Activated CD8-positive, alpha-beta T cell treated with anti-CD3 and anti-CD28 coated beads for 36 hours (primary cell): Measurements from ENCODE around the gene ANO1. TPM values are rescaled to one million over a fixed set of nuclear protein-coding genes. Genes with fewer than 3 reads are reported as not detected.

Source experiments
- ATAC-seq: fragments of 200-7000 bp; cut with Tn5 transposase; one replicate; pipeline ENCODE4 v1.10.0; 2021; ENCODE audit warnings: mild to moderate bottlenecking, moderate library complexity
- CTCF ChIA-PET: fragments of 350-600 bp; sonication (Branson Sonifier 250); formaldehyde crosslinking; loops from one replicate; lab custom pipeline; 2021; ENCODE audit warnings: antibody characterized with exemption; lab: Charles Lee
- POLR2A ChIA-PET: fragments of 350-600 bp; sonication (Branson Sonifier 250); formaldehyde crosslinking; loops from one replicate; lab custom pipeline; 2021; ENCODE audit warnings: antibody characterized with exemption; lab: Charles Lee
- DNase-seq: peaks from one replicate; pipeline ENCODE4 v3.0.0-alpha.2; 2020
- H3K27ac Mint-ChIP-seq: one replicate; pipeline ENCODE4 v1.8.0; 2021; ENCODE audit warnings: mild to moderate bottlenecking, mixed read lengths
- H3K27me3 Mint-ChIP-seq: one replicate; pipeline ENCODE4 v1.8.0; 2021; ENCODE audit warnings: mixed read lengths
- H3K36me3 Mint-ChIP-seq: one replicate; pipeline ENCODE4 v1.8.0; 2021; ENCODE audit warnings: low read depth, mixed read lengths
- H3K4me1 Mint-ChIP-seq: one replicate; pipeline ENCODE4 v1.8.0; 2021; ENCODE audit warnings: low read depth, mixed read lengths
- H3K4me3 Mint-ChIP-seq: one replicate; pipeline ENCODE4 v1.8.0; 2021; ENCODE audit warnings: mild to moderate bottlenecking, moderate library complexity, mixed read lengths
- H3K9me3 Mint-ChIP-seq: one replicate; pipeline ENCODE4 v1.8.0; 2021; ENCODE audit warnings: mixed read lengths
- intact Hi-C: fragments of 100-400 bp; cut with micrococcal nuclease; formaldehyde crosslinking; loops from one replicate; pipeline ENCODE4 v1.10.0; 2022
- total RNA-seq, 2 experiments: library from RNA; stranded (reverse); gene quantifications; one replicate each; pipeline ENCODE4 v1.2.3, GENCODE V29; 2021
- TF ChIP-seq, protein P1 (sequence below): fragments of 200-600 bp; IDR thresholded peaks from one replicate; pipeline ENCODE4 v1.8.0; 2022; ENCODE audit warnings: antibody characterized with exemption, mild to moderate bottlenecking

The ANO1 gene
- total RNA-seq, 2 experiments from 2014 or later = not detected

DNA sequence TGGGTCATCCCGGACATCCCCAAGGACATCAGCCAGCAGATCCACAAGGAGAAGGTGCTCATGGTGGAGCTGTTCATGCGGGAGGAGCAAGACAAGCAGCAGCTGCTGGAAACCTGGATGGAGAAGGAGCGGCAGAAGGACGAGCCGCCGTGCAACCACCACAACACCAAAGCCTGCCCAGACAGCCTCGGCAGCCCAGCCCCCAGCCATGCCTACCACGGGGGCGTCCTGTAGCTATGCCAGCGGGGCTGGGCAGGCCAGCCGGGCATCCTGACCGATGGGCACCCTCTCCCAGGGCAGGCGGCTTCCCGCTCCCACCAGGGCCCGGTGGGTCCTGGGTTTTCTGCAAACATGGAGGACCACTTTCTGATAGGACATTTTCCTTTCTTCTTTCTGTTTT, 109.7 kb downstream of the ANO1 start:
- TF ChIP-seq, protein P1, sequence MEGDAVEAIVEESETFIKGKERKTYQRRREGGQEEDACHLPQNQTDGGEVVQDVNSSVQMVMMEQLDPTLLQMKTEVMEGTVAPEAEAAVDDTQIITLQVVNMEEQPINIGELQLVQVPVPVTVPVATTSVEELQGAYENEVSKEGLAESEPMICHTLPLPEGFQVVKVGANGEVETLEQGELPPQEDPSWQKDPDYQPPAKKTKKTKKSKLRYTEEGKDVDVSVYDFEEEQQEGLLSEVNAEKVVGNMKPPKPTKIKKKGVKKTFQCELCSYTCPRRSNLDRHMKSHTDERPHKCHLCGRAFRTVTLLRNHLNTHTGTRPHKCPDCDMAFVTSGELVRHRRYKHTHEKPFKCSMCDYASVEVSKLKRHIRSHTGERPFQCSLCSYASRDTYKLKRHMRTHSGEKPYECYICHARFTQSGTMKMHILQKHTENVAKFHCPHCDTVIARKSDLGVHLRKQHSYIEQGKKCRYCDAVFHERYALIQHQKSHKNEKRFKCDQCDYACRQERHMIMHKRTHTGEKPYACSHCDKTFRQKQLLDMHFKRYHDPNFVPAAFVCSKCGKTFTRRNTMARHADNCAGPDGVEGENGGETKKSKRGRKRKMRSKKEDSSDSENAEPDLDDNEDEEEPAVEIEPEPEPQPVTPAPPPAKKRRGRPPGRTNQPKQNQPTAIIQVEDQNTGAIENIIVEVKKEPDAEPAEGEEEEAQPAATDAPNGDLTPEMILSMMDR = no peak
- DNase-seq (no peak), ATAC-seq (no peak)
- intact Hi-C loops = no loop called here
- H3K27ac Mint-ChIP-seq = no peak overlapping the region
- CTCF ChIA-PET = no interaction called here
- peaks cover 5% of the 10 kb centered on the region for H3K27me3 Mint-ChIP-seq
- H3K9me3 Mint-ChIP-seq = no peaks in the 10 kb centered on the region
- no peak overlapping the region for H3K4me3 Mint-ChIP-seq
- no peaks in the 10 kb centered on the region for H3K4me1 Mint-ChIP-seq
- POLR2A ChIA-PET = no interaction called here
- no peaks in the 10 kb centered on the region for H3K36me3 Mint-ChIP-seq

DNA sequence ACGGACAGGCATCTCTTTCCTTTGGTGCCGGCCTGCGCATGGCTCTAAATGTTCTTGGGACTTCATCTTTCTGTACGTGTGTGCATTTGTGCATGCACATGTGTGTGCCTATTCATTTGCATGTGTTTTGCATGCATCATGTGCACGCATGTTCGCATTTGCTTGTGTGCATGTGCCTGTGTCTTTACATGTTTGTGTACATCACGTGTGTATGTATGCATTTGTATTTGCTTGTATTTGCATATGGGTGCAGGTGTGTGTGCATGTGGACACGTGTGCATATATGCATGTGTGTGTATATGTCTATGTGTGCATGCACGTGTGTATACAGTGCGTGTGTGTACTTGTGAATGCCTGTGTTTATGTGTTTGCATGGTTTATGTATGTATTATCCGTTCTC, 111.5 kb downstream of the ANO1 start:
- intact Hi-C loops = loop anchor here (5.0 to 10.0 kb wide), 2 partner anchors 272 to 505 kb away; no protein-coding TSS in a partner anchor
- ATAC-seq = no peak
- Mint-ChIP-seq H3K36me3 (no peaks in the 10 kb centered on the region), H3K4me1 (no peaks in the 10 kb centered on the region), H3K4me3 (no peak overlapping the region), H3K9me3 (no peaks in the 10 kb centered on the region), H3K27me3 (peaks cover 5% of the 10 kb centered on the region), H3K27ac (no peak overlapping the region)
- DNase-seq = no peak
- ChIA-PET CTCF (no interaction called here), POLR2A (no interaction called here)
- TF ChIP-seq, protein P1 = no peak

DNA sequence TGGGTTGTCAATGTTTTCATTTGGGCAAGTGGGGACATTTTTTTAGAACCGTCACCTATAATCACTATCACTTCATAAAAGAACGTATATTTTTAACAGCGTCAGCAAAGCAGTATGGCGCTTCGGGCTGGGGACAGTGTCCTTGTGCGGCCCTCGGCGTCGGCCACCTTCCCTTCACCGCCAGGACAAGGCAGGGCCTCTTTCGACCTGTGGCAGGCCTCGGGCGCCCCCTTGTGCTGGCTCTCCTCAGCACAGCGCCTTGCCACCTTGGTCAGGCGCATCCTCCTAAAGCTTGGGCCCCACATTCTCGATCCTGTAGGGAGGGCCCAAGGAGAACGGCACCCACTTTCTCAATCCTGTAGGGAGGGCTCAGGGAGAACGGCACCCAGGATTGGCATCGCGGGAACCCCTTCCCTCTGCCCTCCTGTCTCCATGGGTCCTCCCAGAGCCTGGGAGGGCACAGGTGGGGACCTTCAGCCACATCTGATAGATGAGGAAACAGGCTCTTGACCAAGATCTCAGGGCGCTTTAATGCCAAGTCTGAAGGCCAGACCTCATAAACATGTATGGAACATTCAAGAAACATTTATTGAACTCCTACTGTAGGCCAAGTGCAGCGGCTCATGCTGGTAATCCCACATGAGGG, 113.5 kb downstream of the ANO1 start:
- H3K4me1 Mint-ChIP-seq = no peaks in the 10 kb centered on the region
- ChIA-PET POLR2A (no interaction called here), CTCF (interaction anchor here (0.7 to 1.6 kb wide), 4 partner anchors 13 to 283 kb away, joined by 3 to 9 read pairs (median 4); no protein-coding TSS in a partner anchor)
- H3K36me3 Mint-ChIP-seq = no peaks in the 10 kb centered on the region
- intact Hi-C loops = loop anchor here (5.0 to 10.0 kb wide), 2 partner anchors 274 to 507 kb away; no protein-coding TSS in a partner anchor
- H3K27ac Mint-ChIP-seq = no peak overlapping the region
- peaks cover 5% of the 10 kb centered on the region for H3K27me3 Mint-ChIP-seq
- H3K9me3 Mint-ChIP-seq = no peaks in the 10 kb centered on the region
- H3K4me3 Mint-ChIP-seq = no peak overlapping the region
- DNase-seq (peak; percentile 79), ATAC-seq (peak; percentile 83)
- TF ChIP-seq, protein P1 = peak; percentile 82

DNA sequence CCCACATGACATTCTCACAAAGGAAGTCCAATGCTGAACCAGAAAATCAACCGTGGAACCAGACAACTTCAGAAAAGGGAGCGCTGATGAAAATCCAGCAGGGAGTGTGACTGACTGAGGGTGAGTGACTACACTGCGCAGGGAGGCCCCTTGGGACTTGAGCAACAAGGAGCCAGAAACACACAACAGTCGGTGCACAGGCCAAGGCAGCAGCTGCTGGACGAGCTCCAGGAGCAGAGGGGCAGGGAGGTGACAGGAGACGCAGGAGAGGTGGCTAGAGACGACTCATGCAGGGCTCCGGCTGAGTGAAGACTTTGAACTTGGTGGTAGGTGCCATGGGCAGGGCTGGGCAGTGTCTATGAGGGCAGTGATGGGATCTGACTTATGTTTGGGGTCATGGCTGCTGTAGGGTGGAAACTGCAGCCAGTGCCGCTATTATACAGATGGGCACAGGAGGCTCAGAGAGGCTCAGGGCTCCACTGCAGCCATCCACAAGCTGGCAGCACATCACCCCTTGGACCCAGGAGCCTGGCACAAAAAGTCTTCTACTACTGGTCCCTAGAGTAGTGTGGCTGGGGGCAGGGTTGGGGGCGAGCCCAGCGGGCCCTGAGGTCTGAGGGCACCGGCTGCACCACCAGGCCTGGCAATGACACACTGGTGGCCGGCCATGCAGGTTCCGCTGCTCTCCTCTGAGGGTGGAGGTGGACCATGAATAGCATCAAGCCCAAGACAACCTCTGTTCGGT, 114.7 kb downstream of the ANO1 start:
- Mint-ChIP-seq H3K4me3 (no peak overlapping the region), H3K27ac (no peak overlapping the region), H3K27me3 (peaks cover 3% of the 10 kb centered on the region), H3K9me3 (no peaks in the 10 kb centered on the region), H3K36me3 (no peaks in the 10 kb centered on the region), H3K4me1 (no peaks in the 10 kb centered on the region)
- ChIA-PET POLR2A (no interaction called here), CTCF (interaction anchor here (1.0 to 1.6 kb wide), 3 partner anchors 12 to 285 kb away, joined by 4 to 9 read pairs (median 5); no protein-coding TSS in a partner anchor)
- ATAC-seq = no peak
- DNase-seq = no peak
- TF ChIP-seq, protein P1 = no peak
- intact Hi-C loops = loop anchor here (5.0 to 10.0 kb wide), 2 partner anchors 276 to 508 kb away; no protein-coding TSS in a partner anchor
